NK-92 treated with Interleukin-12 subunit alpha and Interleukin-12 subunit beta, amount 100 ng/mL, for 24 hours (cell line): Measurements from ENCODE around the gene PIGC.

ENCODE experiments used
- DNase-seq: peaks from one replicate; lab custom pipeline; 2025; lab: John Stamatoyannopoulos, UW

PIGC gene

DNA sequence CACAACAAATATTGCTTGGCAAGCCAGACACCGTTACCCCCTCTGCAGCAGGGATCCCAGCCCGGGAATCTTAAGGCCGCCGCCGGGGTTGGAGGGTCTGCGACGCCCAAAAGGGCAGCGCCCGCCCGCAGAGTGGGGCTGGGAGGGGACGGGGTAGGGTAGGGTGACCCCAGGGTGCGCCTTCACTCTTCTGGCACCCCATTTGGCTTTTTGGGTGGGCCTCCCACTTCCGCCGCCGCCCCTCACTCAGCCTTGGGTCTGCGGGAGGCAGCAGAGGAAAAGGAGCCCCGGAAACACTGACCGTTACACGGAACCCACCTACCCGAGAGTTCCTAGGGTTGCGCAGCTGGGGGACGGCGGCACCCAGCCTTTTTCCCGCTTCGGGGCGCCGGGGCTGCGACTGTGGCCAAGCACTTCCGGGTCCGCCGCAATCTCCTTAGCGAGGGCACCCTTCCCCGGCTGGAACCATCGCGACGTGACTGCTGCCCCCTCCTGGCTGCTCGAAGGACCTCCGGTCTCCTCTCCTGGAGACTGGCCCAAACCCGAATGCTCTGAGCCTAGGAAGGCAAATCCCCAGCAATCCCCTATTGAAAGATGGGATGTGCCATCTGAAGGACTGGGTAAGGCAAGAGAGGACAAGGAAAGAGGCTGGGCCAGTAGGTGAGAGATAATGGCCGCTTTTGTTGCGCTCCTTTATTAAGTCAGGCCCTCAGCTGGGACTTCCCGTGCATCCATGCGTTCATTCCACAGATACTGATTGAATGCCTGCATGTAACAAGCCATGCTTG, at the start of gene PIGC:
TSS of gene PIGC (minus strand) at position 404 of the 788 bp plus-strand sequence. CDS start 1,447 bp downstream, outside the sequence.
- DNase-seq, result peak; percentile 87

DNA sequence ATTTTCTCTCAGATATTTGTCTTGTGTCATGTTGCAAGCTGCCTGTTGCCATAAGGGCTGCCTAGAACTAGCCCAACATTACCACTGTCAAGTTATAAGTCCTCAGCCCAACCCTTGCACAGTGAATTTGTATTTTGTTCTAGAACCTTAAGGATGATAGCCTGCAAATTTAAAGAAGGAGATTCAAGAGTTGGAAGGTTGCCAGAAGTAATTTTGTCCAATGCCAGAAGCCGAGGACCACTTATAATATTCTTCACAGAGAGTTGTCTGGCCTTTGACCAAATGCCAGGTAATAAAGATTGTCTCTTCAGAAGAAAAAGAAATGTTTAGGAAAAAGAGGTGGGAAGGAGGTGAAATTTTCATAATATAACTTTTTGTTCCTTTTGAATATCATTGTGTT, 48.6 kb upstream of the PIGC start:
- DNase-seq, result no peak

DNA sequence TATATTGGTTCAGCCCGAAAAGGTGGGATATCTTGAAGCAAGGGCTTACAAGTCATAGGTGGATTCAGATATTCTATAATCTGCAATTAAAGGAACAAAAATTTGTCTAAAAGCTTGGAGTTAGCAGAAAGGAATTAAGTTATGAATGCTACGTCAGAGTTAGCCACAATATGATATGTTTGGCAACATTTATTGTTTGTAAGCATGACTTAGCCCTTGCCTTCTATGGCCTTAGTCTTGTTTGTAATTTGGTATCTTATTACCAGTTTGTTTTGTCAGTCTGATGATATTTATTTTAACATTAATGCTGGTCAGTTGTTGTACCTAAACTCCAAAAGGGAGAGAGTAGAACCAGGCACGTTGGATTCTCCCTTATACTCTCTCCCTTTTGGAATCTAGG, 46.0 kb upstream of the PIGC start:
- DNase-seq, result no peak

DNA sequence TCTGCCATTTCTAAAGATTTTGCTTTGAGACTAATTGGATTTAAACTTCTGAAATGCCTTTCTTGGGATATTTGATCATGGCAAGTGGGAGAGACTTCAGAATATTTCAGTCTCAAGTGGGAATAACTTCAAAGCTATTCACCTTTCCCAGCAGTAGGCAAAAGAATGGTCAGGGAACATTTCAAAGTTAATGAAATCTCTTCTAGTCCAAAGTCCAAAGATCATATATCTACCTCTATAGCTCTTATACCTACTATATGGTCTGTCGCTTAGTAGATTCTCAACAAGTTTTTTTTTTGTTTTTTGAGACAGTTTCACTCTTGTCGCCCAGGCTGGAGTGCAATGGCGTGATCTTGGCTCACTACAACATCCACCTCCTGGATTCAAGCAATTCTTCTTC, 44.5 kb upstream of the PIGC start:
- no peak for DNase-seq

DNA sequence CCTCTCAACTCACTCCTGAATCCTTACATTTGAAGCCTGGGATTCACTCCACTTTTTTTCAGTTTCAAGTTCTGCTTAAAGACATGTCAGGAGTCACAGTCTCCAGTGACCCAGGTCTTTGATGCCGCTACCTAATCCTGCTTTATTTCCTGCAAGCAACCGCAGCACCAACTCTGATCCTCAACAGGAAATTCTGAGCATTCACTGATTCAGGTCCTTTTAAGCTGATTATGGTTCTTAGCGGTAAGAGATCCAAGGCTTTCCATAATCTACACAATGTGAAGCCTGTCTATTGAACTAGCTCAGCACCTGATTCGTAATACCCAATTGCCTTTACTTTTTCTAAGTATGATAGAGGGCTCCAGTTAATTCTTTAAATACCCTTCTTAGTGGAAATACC, 43.7 kb upstream of the PIGC start:
- no peak for DNase-seq

DNA sequence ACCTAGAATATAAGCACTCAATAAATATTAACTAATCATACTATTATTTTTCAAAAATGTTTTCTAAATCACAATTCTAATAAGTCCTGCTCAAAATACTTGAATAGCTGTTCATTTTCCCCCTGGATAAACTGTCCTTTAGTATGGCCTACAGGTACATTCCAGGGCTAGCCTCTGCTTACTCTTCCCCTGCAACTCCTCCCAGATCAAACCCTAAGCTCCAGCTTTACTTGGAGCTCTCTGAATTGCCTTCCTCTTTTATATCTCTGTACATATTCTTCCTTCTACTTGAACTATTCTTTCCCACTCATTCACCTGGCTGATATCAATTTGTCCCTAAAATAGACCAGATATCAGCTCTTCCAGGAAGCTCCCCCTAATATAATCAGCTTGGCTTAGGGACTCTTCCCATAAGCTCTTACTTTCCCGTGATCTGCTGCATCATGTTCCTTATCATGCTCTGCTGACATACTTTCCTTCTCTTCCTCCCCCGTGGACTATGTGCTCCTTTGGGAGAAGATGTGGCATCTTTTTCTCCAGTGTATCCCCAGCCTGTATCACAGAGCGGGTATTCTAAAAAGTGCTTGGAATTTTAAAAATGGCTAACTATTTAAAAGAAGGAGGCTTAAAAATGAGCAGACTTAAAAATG, 43.1 kb upstream of the PIGC start:
- DNase-seq, result no peak

DNA sequence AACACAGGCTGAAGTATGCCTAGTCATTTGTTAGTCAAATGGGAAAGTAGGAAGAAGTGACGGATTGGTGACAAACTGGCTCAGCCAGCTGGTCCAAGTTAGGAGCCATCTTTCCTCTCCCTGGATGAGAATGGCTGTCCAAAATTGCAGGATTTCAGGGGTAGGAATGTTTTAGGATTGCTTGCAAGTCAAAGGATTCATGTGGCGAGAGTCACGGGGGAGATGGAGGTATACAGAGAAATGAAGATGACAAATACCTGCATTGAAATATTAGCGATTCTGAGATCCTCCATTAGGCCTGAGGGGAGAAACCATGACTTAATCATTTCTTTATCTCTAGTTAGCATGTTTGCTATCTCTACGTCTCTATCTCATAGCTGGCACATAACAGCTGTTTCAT, 41.8 kb upstream of the PIGC start:
- DNase-seq, result no peak

DNA sequence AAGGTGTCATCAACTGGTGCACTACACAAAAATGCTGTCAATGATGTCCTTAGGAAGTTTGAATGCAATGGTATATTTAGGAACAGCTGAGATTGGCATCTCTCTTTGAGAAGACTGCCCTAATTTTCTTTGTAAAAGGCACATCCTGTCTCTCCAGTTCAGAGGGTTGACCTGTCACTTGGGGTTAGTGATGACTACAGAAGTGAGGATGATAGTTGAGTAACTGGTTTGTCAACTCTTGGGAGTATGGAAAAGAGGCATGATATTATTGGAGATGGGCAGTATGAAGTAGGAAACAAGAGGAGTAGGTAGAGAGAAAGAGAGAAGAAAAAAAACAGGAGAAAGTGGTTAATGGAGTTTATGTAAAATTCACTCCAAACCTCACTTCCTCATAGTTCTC, 40.4 kb upstream of the PIGC start:
- no peak for DNase-seq

DNA sequence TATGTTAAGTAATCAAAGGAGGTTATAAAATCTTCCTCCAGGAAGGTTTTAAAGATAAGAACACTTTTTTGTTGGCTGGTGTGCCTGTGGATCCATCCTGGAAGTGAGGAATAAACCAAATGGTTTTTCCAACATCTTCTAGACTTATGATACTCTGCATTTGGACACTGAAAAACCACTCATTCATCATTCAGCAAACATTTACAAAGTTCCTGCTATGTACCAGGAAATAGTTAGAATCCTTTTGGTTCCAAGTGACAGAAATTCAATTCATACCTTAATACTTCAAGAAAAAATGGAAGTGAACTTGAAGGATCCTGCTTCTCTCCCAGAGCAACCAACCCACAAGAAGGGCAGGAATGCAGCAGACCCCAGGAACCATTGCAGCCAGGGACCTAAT, 39.6 kb upstream of the PIGC start:
- no peak for DNase-seq

DNA sequence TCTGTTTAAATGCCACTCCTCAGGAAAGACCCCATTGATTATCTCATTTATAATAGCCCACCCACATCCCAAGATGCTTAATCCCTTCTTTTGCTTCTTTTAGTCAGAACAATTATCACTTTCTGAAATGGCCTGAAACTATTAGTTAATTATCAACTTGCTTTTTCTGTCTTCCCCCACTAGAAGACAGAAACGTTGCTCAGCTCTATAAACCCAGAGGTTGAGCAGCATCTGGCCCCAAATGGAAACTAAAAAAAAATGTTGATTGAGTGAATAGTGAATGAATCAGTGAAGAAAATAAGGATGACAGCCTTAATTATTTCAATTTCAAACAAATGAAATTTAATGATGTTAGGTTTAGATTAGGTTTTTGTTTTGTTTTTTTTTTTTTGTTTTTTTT, 38.2 kb upstream of the PIGC start:
- no peak for DNase-seq

DNA sequence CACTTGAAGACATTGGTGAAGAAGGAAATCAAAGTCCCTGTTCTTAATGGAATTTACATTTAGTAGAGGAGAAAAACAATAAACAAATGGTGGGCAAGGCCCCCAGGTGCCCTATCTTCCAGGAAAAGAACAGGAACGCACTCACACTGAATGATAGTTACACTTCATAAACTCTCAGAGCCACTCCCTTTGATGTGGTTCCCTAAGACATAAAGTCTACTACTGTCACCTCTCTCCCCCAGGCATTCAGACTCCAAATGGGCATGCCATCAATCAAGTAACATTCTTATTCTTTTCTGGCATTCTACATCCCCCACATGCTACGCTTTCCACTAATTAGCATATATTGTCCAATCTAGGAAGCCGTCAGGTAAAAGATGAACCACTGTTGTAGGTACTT, 36.6 kb upstream of the PIGC start:
- no peak for DNase-seq

DNA sequence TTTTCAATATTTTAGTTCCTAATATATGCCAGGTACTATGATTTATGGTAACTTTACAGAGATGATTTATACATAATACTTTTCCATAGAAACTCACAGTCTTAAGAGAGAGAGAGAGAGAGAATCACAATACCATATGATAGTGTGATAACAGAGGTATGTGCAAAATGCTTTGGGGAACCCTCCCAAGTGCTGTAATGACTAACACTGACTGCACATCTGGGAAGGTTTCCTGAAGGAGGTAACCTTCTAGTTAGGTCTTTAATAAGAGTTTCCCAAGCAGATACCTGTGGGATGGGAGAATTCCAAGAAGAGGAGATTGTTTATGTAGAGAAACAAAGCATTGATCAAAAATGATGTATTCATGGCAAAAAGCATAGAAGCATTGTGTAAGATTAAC, 34.6 kb upstream of the PIGC start:
- DNase-seq, result no peak

DNA sequence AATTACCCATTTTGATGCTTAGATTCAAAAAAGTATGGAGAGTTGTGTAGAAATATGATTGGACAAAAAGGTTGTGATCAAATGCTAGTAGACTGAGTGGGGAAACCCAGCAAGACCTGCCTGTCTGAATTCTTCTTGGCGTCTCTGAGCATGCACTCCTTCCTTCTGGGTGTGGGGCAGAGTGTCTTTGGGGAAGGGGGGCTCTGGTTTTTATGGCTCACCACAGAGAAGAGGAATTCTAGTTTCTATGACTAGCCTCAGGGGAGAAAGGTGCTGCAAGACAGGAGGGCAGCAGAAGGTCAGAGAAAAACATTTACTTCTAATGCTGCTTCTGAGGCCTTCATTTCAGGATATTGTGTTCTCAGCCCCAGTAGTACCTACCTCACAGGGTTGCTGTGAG, 33.9 kb upstream of the PIGC start:
- DNase-seq, result no peak

DNA sequence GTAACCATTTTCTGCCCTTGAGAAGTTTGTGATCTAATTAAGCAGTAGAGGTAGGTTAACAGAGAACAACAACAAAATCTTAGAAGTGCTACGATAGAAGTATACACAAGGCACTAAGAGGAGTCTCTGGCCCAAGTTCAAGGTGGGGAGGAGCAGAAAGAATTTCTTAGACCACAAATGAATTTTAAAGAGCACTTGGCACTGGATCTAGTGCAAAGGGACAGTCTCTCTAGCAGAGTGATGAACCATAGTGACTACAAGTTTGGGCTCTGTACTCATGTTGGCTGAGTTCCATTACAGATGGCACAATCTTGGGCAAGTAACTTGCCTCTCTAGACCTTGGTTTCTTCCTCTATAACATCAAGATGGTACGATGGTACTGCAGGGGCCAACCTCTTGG, 33.3 kb upstream of the PIGC start:
- no peak for DNase-seq

DNA sequence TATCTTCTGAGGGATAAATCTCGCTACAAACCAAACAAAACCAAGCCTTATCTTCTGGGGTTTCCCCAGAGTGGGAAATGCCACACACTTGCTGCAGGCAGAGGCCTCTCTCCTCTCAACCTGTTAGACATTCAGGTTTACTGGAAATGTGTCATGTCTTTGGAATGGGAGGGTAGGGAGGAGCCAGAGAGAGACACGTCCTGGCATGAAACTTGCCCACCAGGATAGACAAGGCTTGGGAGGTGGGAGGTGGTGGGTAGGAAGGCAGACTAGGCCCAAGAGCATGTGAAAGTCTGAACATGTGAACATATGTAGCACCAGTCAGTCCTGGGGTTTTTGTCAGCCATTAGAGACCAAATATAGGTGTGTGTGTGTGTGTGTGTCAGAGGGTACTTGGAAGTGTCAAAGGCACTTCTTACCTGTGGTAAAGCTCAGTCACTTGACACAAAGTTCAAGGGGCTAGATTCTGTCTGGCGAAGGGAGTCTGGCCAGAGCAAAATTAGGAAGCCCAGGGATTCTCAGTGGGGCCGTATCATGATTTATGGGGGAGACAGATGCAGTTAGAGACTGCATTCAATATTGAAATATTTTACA, 32.4 kb upstream of the PIGC start:
- no peak for DNase-seq

DNA sequence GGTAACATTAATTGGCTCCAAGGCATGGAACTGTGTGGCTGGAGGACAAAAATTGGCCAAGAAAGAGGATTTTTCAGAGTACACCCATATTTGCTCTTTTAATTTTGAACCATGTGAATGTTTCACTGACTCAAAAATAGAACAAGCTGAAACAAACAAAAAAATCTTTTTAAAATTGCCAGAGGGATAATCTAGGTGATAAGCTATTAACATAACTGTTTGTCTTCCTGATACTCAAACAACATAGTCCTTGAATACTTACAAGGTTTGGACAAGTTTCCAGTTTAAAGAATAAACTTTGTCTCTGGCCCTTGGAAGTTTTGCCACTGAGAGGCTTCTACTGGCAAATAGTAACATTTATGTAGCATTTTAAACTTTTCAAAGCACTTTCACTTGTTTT, 30.0 kb upstream of the PIGC start:
- no peak for DNase-seq

DNA sequence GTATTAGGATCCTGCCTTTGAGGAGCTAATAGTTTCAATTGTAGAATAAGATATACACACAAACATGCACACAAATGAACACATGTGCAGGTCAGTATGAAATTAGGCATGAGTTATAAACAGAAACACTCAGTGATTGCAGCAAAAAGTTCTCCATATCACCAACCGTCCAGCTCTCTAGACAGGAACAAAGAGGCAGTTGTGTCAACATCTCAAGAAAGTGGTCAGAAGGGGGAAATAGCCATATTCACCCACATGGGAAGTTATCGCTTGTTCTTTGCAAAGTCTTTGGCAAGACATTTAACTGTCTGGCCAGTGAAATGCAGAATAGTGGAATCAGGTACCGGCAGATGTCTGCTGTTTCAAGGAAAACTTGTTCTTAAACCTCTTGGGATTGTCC, 29.4 kb upstream of the PIGC start:
- DNase-seq, result no peak

DNA sequence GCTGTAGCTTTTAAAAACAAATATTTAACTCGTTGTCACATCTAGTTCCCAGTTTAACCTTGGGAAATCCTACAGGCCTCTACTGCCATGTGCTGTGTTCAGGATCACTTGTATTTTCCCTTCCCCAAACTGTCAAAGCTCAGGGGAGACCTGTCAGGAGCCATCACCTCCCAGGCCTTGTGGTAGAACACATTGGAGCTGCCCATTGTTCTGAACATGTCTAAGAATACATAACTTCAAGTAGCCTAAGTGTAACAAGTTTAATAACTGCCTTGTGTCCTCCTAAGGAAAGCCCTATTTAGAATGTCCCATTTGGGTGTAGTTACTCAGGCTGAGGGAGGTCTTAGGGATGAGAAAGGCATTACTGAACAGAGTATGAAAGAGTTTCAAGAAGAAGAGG, 28.6 kb upstream of the PIGC start:
- no peak for DNase-seq

DNA sequence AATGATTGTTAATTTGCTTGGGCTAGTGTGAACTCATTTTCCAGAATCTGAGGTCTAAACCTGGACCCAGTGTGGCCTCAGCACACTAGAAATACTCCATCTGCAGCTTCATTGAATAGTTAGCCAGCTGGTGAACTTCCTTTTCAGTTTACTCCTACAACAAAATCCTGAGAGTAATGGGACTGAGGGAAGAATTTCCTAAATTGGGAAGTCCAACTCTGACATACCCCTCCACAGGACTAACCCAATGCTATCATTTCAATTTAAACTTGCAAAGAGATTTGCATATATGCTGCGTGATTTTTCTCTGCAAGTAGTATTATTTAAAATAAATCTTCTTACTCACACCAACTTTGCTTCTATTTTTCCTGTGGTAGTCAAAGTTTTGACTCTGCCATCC, 27.8 kb upstream of the PIGC start:
- DNase-seq, result no peak

DNA sequence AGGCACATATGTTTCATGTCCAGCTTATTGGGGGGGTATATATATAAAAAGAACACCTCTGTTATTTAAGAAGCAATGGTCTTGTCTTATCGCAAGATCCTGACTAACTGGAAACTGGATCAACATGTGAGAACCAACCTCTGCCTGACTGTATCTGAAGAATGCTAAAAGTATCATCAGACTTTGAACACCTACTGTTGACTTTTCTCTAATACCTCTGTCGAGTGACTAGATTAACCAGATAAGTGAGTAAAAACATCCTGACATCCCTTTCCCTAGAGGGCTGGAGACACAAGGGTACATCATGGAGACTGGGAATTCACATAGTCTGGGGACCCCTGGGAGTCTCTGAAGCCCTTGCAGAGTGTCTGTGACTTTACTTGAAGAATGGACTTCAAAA, 26.3 kb upstream of the PIGC start:
- no peak for DNase-seq

DNA sequence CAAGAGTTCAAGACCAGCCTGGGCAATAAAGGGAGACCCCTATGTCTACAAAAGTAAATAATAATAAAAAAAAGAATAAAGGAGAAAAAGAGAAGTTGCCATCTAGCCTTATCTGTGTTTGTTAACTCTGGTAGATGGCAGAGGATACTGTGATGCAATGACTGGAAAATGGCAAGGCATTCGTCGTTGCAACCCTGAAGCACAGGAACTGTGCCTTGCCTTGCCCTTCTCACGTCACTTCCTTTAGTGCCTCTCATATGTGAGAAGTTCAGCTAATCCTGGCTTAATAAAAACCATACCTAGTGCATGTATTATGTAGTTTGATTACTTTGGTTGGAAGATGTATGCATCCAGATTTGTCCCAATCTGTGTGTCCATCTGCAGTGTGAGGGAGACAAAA, 25.8 kb upstream of the PIGC start:
- DNase-seq, result no peak

DNA sequence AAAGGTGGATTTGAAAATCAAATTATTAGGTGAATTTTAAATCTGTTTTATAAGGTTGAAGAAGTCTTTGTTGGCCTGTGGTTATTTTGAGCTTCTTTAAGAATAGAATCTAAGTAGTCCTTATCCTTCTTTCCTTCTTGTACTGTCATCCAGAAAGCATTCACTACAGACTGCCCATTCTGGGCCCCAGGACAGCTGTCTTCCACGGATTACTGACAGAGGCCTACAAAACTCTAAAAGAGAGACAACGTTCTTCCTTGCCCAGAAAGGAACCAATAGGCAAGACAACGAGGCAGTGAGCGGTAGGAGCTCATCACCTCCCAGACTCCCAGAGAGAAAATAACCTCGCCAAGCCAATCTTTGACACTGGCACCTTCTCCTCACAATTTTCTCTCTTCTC, 24.4 kb upstream of the PIGC start:
- DNase-seq, result no peak

DNA sequence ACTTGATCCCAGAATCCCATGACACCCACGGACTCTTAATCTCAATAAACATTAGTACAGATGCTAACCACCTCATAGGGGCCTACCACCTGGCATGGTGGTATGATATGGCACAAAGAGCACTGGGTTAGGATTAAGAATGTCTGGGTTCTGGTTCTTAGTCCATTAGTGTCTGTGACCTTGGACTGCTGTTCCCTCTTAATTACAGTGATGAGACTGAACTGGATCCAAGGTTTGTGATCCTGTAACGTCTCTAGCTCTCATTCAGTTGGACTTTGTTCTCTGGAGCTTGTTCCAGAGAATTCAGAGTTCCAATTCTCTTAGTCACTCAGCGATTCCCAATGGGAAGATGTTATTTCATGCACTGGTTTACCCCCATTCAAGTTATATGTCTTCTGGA, 23.6 kb upstream of the PIGC start:
- no peak for DNase-seq
